NCI-H2196 treated with DMSO at 0.1 percent for 48 hours (cell line): Measurements from ENCODE around the gene SCRN2.
A peak's percentile ranks its signal among the peaks of the same experiment; 100 is the strongest.

ENCODE experiments used
- DNase-seq: peaks from one replicate; lab custom pipeline; 2025; ENCODE audit not compliant: unreplicated experiment; lab: John Stamatoyannopoulos, UW

SCRN2 gene

GRCh38 chr17:47840742-47841487 lies at the start of gene SCRN2:
Gene SCRN2 (minus strand): TSS chr17:47841273. CDS start chr17:47840843, 430 bp downstream.
- DNase-seq, result peak; percentile 72

GRCh38 chr17:47889734-47890529 lies 48.9 kb upstream of the SCRN2 start:
- peak; percentile 60 for DNase-seq

GRCh38 chr17:47888293-47888692 lies 47.2 kb upstream of the SCRN2 start:
- DNase-seq, result no peak

GRCh38 chr17:47884905-47885730 lies 44.0 kb upstream of the SCRN2 start:
- no peak for DNase-seq

GRCh38 chr17:47884427-47884740 lies 43.3 kb upstream of the SCRN2 start:
- DNase-seq, result no peak

GRCh38 chr17:47883589-47884426 lies 42.7 kb upstream of the SCRN2 start:
- no peak for DNase-seq

GRCh38 chr17:47882695-47883588 lies 41.9 kb upstream of the SCRN2 start:
- DNase-seq, result no peak

- no peak for DNase-seq
These were observed 41.2 kb upstream of the SCRN2 start for GRCh38 chr17:47882247-47882646.

- no peak for DNase-seq
These were observed 38.8 kb upstream of the SCRN2 start for GRCh38 chr17:47879776-47880454.

- DNase-seq, result no peak
These were observed 38.0 kb upstream of the SCRN2 start for GRCh38 chr17:47879028-47879585.

GRCh38 chr17:47878203-47879027 lies 37.3 kb upstream of the SCRN2 start:
- DNase-seq, result no peak

- no peak for DNase-seq
These were observed 36.4 kb upstream of the SCRN2 start for GRCh38 chr17:47877368-47878034.

GRCh38 chr17:47875011-47875985 lies 34.2 kb upstream of the SCRN2 start:
- DNase-seq, result no peak

GRCh38 chr17:47873200-47874090 lies 32.4 kb upstream of the SCRN2 start:
- no peak for DNase-seq

- no peak for DNase-seq
These were observed 31.6 kb upstream of the SCRN2 start for GRCh38 chr17:47872651-47873161.
